ENCODE measurements around the gene JAKMIP2.

Gene JAKMIP2

DNA sequence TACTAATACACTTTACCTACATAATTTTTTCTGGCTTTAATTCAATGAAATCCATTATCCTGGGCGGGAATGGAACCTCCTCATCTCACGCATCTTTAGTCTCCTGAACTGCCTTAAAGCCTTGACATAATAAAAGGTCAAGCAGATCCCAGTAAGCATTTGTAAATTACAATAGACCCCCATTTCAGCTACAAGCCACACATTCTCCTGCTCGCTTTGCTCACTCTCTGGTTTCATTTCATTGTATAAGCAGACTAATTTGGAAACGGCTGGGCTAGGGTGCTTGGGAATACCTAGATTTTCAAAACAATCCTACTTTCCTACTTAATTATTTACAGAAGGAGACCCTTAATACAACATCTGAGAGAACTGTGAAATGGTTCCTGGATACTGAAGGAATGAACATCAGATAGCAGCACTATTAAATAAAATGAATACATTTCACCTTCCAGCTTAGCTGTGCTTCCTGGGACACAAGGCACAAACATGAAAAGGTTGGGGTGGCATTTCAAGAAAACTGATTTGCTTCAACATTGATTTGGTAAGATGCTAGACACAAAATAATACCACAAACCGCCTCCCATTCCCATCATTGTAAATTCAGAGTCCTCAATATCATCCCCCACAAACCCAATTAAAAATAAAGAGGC, 1.5 kb downstream of the JAKMIP2 start:
- DNase-seq (ENCODE audit: low read depth in 1 of 2, low spot score in 1 of 2): no peak
- peaks cover 24% of the 10 kb centered on the region for H3K27me3 ChIP-seq (ENCODE audit: insufficient read depth, poor library complexity, severe bottlenecking)
- no peak for TF ChIP-seq SPI1 (IDR thresholded peaks at IDR 0.05; ENCODE audit: borderline replicate concordance, low read depth)
- TF ChIP-seq, protein P1, sequence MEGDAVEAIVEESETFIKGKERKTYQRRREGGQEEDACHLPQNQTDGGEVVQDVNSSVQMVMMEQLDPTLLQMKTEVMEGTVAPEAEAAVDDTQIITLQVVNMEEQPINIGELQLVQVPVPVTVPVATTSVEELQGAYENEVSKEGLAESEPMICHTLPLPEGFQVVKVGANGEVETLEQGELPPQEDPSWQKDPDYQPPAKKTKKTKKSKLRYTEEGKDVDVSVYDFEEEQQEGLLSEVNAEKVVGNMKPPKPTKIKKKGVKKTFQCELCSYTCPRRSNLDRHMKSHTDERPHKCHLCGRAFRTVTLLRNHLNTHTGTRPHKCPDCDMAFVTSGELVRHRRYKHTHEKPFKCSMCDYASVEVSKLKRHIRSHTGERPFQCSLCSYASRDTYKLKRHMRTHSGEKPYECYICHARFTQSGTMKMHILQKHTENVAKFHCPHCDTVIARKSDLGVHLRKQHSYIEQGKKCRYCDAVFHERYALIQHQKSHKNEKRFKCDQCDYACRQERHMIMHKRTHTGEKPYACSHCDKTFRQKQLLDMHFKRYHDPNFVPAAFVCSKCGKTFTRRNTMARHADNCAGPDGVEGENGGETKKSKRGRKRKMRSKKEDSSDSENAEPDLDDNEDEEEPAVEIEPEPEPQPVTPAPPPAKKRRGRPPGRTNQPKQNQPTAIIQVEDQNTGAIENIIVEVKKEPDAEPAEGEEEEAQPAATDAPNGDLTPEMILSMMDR (IDR thresholded peaks at IDR 0.05; ENCODE audit: insufficient read depth, low read length): no peak
- TF ChIP-seq POLR2AphosphoS5 (IDR thresholded peaks at IDR 0.05; ENCODE audit: low read depth): no peak
- no peak overlapping the region for H3K27ac ChIP-seq (replicated peaks)
- H3K4me3 ChIP-seq (replicated peaks; ENCODE audit: insufficient read depth, low read length): no peak overlapping the region

DNA sequence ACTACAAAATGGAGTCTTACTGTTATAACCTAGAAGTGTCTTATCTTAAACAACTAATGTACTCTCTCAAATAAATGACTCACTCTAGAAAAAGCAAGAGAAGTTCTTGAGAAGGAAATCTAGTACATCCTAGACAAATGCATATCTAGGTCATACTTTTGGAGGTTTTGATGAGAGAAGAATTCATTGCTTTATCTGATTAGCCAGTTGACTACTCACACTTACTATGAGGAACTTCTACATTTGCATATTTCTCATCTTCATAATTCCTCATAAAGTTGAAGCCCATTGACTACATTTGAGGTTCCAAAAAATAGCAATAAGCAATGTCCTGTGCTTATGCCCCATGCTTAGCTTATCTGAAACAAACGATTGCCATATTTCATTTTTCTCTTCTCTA, 2.8 kb downstream of the JAKMIP2 start:
- Histone ChIP-seq H3K27me3 (ENCODE audit: insufficient read depth, poor library complexity, severe bottlenecking) (peaks cover 24% of the 10 kb centered on the region), H3K4me3 (replicated peaks; ENCODE audit: insufficient read depth, low read length) (no peak overlapping the region), H3K27ac (replicated peaks) (no peak overlapping the region)
- DNase-seq (ENCODE audit: low read depth in 1 of 2, low spot score in 1 of 2): no peak
- TF ChIP-seq POLR2AphosphoS5 (IDR thresholded peaks at IDR 0.05; ENCODE audit: low read depth): no peak
- TF ChIP-seq, protein P2, sequence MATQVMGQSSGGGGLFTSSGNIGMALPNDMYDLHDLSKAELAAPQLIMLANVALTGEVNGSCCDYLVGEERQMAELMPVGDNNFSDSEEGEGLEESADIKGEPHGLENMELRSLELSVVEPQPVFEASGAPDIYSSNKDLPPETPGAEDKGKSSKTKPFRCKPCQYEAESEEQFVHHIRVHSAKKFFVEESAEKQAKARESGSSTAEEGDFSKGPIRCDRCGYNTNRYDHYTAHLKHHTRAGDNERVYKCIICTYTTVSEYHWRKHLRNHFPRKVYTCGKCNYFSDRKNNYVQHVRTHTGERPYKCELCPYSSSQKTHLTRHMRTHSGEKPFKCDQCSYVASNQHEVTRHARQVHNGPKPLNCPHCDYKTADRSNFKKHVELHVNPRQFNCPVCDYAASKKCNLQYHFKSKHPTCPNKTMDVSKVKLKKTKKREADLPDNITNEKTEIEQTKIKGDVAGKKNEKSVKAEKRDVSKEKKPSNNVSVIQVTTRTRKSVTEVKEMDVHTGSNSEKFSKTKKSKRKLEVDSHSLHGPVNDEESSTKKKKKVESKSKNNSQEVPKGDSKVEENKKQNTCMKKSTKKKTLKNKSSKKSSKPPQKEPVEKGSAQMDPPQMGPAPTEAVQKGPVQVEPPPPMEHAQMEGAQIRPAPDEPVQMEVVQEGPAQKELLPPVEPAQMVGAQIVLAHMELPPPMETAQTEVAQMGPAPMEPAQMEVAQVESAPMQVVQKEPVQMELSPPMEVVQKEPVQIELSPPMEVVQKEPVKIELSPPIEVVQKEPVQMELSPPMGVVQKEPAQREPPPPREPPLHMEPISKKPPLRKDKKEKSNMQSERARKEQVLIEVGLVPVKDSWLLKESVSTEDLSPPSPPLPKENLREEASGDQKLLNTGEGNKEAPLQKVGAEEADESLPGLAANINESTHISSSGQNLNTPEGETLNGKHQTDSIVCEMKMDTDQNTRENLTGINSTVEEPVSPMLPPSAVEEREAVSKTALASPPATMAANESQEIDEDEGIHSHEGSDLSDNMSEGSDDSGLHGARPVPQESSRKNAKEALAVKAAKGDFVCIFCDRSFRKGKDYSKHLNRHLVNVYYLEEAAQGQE (IDR thresholded peaks at IDR 0.05; ENCODE audit: insufficient replicate concordance, low read depth): no peak
- no peak for TF ChIP-seq SPI1 (IDR thresholded peaks at IDR 0.05; ENCODE audit: borderline replicate concordance, low read depth)
- TF ChIP-seq, protein P1 (IDR thresholded peaks at IDR 0.05; ENCODE audit: insufficient read depth, low read length): no peak
- TF ChIP-seq GABPA (IDR thresholded peaks at IDR 0.05; ENCODE audit: low read depth): no peak

DNA sequence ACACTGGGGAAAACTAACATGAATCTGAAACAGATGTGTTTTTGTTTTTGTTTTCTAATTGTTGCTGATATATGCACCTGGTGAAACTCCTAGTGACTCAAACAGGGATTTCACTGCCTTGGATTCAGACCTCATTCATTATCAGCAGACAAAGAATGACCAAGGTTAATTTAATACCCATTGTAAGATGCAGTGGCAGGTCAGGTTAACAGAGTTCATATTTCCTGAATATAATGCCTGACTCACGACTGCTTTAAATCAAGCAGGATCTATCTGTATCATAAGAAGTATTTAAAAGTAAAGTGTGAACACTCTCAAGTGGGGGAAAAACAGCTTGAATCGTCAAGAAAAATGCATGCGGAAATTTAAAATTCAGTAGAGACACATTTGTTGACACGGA, 5.5 kb downstream of the JAKMIP2 start:
- no peak for DNase-seq (ENCODE audit: low read depth in 1 of 2, low spot score in 1 of 2)
- H3K27me3 ChIP-seq (ENCODE audit: insufficient read depth, poor library complexity, severe bottlenecking): peaks cover 9% of the 10 kb centered on the region
- no peak overlapping the region for H3K27ac ChIP-seq (replicated peaks)
- no peak overlapping the region for H3K4me3 ChIP-seq (replicated peaks; ENCODE audit: insufficient read depth, low read length)
- TF ChIP-seq, protein P2 (IDR thresholded peaks at IDR 0.05; ENCODE audit: insufficient replicate concordance, low read depth): no peak
- TF ChIP-seq POLR2AphosphoS5 (IDR thresholded peaks at IDR 0.05; ENCODE audit: low read depth) (no peak), GABPA (IDR thresholded peaks at IDR 0.05; ENCODE audit: low read depth) (no peak), SPI1 (IDR thresholded peaks at IDR 0.05; ENCODE audit: borderline replicate concordance, low read depth) (no peak)
- TF ChIP-seq, protein P1 (IDR thresholded peaks at IDR 0.05; ENCODE audit: insufficient read depth, low read length): no peak

DNA sequence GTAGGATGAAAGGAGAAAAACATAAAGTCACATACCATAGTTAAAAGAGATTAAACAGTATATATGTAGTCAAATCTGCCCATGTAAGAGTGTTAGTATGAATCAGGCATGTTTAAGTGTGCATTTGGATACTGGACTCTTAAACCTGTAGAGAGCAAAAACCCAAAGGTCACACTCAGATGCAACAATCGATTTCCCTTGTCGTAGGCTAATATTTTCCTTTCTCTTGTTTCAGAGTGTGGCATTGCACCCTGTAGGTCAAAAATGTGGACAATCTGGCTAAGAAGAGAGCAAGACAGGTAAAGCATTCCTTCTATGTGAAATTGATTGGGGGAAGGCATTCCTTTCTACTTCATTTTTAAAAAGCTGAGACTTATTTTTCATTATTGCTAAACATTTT, 8.9 kb downstream of the JAKMIP2 start:
- DNase-seq (ENCODE audit: low read depth in 1 of 2, low spot score in 1 of 2): no peak
- Histone ChIP-seq H3K4me3 (replicated peaks; ENCODE audit: insufficient read depth, low read length) (no peak overlapping the region), H3K27ac (replicated peaks) (no peak overlapping the region), H3K27me3 (ENCODE audit: insufficient read depth, poor library complexity, severe bottlenecking) (peaks cover 4% of the 10 kb centered on the region)
- TF ChIP-seq, protein P1 (IDR thresholded peaks at IDR 0.05; ENCODE audit: insufficient read depth, low read length): no peak

Measured in HL-60 (cell line).